Sigmoid colon (tissue), 7 donors: ENCODE data around the gene SHROOM4. TPM values are rescaled to one million over a fixed set of nuclear protein-coding genes. Genes with fewer than 3 reads are reported as not detected.
A peak's percentile ranks its signal among the peaks of the same experiment; 100 is the strongest.

Experiments
- DNase-seq: peaks from one replicate; pipeline ENCODE4 v3.0.0-alpha.2; 2019
- H3K27ac ChIP-seq, 4 donors: fragments of 200-600 bp; sonication (generic); one replicate each; pipeline ENCODE4 v1.5.1; 2016 to 2019; ENCODE audit warnings: mild to moderate bottlenecking in 1 of 4
- H3K27me3 ChIP-seq, 3 donors: fragments of 200-600 bp; sonication (generic); one replicate each; pipeline ENCODE4 v1.5.1; 2019; ENCODE audit warnings: mild to moderate bottlenecking in 1 of 3
- H3K36me3 ChIP-seq, 4 donors: fragments of 200-600 bp; sonication (generic); one replicate each; pipeline ENCODE4 v1.5.1; 2016 to 2019
- H3K4me1 ChIP-seq, 4 donors: fragments of 200-600 bp; sonication (generic); one replicate each; pipeline ENCODE4 v1.5.1; 2017 to 2019
- H3K4me3 ChIP-seq, 4 donors: fragments of 200-600 bp; sonication (generic); one replicate each; pipeline ENCODE4 v1.5.1; 2017 to 2019; ENCODE audit warnings: mild to moderate bottlenecking in 2 of 4, moderate library complexity in 1 of 4
- H3K9me3 ChIP-seq, 4 donors: fragments of 200-600 bp in 3 of 4; sonication (generic) in 3 of 4; one replicate each; pipeline versions ENCODE4 v1.5.1 to v1.6.1; 2013 to 2019
- EP300 ChIP-seq, 4 donors: sonication (generic); formaldehyde crosslinking; IDR thresholded peaks; one replicate each; pipeline ENCODE4 v1.6.1; 2017; ENCODE audit warnings: antibody characterized with exemption in 4 of 4
- POLR2A ChIP-seq, 2 donors: fragments of 450-650 bp; IDR thresholded peaks; one replicate each; pipeline ENCODE4 v1.6.1; 2016; ENCODE audit warnings: antibody characterized with exemption in 2 of 2, mild to moderate bottlenecking in 2 of 2, moderate library complexity in 2 of 2
- POLR2AphosphoS5 ChIP-seq, 4 donors: sonication (generic); formaldehyde crosslinking; IDR thresholded peaks; one replicate each; pipeline ENCODE4 v1.6.1; 2017; ENCODE audit warnings: antibody characterized with exemption in 4 of 4
- WGBS, 2 donors: extraction: QIAGEN DNeasy Blood & Tissue Kit; methylation state at CpG; one replicate each; pipeline ENCODE4 v1.1.7; 2013; 5-methylcytosine and 5-hydroxymethylcytosine counted together
- intact Hi-C: fragments of 100-400 bp; cut with DNase I; formaldehyde crosslinking; loops from one replicate; pipeline ENCODE4 v1.15.1; 2023
- polyA plus RNA-seq, 3 donors: library from polyadenylated mRNA; stranded (reverse); fragments of 200-250 nt; gene quantifications; one replicate each; pipeline ENCODE4 v1.2.3, GENCODE V29; 2013
- total RNA-seq, 4 donors: library from RNA; depleted of rRNA; stranded (reverse); fragments of >200 nt; gene quantifications; one replicate each; pipeline ENCODE4 v1.1.0, GENCODE V29; 2016
- TF ChIP-seq, protein P1 (sequence below), 4 experiments: fragments of 450-650 bp in 3 of 4; fragments of 200-600 bp in 1 of 4; IDR thresholded peaks; one replicate each; pipeline ENCODE4 v1.5.1; 2016 to 2019; ENCODE audit warnings: antibody characterized with exemption in 4 of 4, mild to moderate bottlenecking in 3 of 4, moderate library complexity in 2 of 4
- donor health status: healthy with polysubstance abuse.
- donor health status: Bipolar disorder and iron deficiency.
- donor health status: healthy.

The SHROOM4 gene
- total and polyA plus RNA-seq, 7 donors, result 0.46 to 6.1 (median 3.3) TPM; not detected in 1

GRCh38 chrX:50581405-50581804 lies 232.6 kb downstream of the SHROOM4 start:
- intact Hi-C loops, result loop anchor here (2.0 to 5.0 kb wide), 2 partner anchors 481 to 664 kb away; no protein-coding TSS in a partner anchor
- Histone ChIP-seq H3K36me3 (no peaks in the 10 kb centered on the region), H3K4me3 (no peak overlapping the region), H3K9me3 (no peaks in the 10 kb centered on the region), H3K27me3 (no peaks in the 10 kb centered on the region), H3K4me1 (no peaks in the 10 kb centered on the region), H3K27ac (no peak overlapping the region)
- TF ChIP-seq, protein P1, sequence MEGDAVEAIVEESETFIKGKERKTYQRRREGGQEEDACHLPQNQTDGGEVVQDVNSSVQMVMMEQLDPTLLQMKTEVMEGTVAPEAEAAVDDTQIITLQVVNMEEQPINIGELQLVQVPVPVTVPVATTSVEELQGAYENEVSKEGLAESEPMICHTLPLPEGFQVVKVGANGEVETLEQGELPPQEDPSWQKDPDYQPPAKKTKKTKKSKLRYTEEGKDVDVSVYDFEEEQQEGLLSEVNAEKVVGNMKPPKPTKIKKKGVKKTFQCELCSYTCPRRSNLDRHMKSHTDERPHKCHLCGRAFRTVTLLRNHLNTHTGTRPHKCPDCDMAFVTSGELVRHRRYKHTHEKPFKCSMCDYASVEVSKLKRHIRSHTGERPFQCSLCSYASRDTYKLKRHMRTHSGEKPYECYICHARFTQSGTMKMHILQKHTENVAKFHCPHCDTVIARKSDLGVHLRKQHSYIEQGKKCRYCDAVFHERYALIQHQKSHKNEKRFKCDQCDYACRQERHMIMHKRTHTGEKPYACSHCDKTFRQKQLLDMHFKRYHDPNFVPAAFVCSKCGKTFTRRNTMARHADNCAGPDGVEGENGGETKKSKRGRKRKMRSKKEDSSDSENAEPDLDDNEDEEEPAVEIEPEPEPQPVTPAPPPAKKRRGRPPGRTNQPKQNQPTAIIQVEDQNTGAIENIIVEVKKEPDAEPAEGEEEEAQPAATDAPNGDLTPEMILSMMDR (IDR thresholded peaks at IDR 0.05), result no peak
- no peak for TF ChIP-seq POLR2A (IDR thresholded peaks at IDR 0.05)
- no peak for TF ChIP-seq EP300 (IDR thresholded peaks at IDR 0.05)
- TF ChIP-seq POLR2AphosphoS5 (IDR thresholded peaks at IDR 0.05), result no peak
- no peak for DNase-seq
- WGBS, 2 donors, result 73 to 79% methylated on average over 1 of the region's 1 CpG

GRCh38 chrX:50579955-50580354 lies 234.0 kb downstream of the SHROOM4 start:
- Histone ChIP-seq H3K4me1 (no peaks in the 10 kb centered on the region), H3K4me3 (no peak overlapping the region), H3K27me3 (no peaks in the 10 kb centered on the region), H3K27ac (no peak overlapping the region), H3K9me3 (no peaks in the 10 kb centered on the region), H3K36me3 (no peaks in the 10 kb centered on the region)
- no peak for DNase-seq
- intact Hi-C loops, result loop anchor here (2.0 to 5.0 kb wide), 2 partner anchors 479 to 663 kb away; no protein-coding TSS in a partner anchor
- 0 to 6% methylated on average over 2 of the region's 2 CpGs for WGBS, 2 donors
- no peak for TF ChIP-seq POLR2AphosphoS5 (IDR thresholded peaks at IDR 0.05)
- TF ChIP-seq, protein P1 (IDR thresholded peaks at IDR 0.05), result peak in 3 of 4 experiments; percentile 14 to 33 (median 24)

DNA sequence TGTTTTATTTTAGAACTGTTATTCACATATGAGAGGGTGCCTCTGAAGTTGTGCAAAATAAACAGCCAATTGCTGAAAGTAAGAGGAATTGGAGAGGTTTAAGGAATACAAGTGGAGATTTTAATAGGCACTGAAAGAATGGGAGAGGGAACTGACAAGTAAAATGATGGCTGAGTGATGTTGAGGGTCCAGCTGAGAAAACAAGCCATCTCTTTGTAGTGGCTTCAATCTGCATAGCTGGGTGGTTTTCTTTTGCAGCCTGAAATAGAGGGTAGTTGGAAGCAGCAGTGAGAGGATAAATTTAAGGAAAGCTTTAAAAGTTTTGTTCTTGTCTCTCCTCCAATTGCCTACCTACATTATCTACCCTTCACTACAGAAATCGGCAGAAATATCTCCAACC lies 236.7 kb downstream of the SHROOM4 start:
- no peaks in the 10 kb centered on the region for H3K36me3 ChIP-seq
- H3K4me3 ChIP-seq, result no peak overlapping the region
- DNase-seq, result no peak
- no peaks in the 10 kb centered on the region for H3K9me3 ChIP-seq
- no peaks in the 10 kb centered on the region for H3K4me1 ChIP-seq
- intact Hi-C loops, result no loop called here
- 88 to 90% methylated on average over 1 of the region's 1 CpG for WGBS, 2 donors
- H3K27ac ChIP-seq, result no peak overlapping the region
- no peak for TF ChIP-seq POLR2AphosphoS5 (IDR thresholded peaks at IDR 0.05)
- no peak for TF ChIP-seq EP300 (IDR thresholded peaks at IDR 0.05)
- TF ChIP-seq POLR2A (IDR thresholded peaks at IDR 0.05), result no peak
- TF ChIP-seq, protein P1 (IDR thresholded peaks at IDR 0.05), result no peak
- H3K27me3 ChIP-seq, result no peaks in the 10 kb centered on the region

DNA sequence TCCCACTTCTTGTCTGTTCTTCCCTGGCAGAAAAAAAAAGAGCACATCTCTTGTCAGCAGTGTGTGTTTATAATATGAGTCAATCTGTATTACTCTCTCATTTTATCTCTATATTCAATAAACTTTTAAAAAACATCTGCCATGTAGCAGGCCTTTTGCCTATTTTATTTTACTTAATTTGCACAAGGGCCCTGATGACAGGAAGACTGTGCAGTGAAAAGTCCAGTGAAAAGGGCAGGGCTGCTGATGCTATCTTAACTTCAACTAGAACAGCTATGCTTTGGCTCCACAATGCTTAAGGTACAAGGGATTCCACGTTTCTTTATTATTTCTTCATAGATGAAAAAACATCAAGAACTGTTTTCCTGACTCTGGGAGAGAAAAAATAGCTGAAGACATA lies 246.4 kb downstream of the SHROOM4 start:
- intact Hi-C loops, result no loop called here
- Histone ChIP-seq H3K4me1 (no peaks in the 10 kb centered on the region), H3K9me3 (no peaks in the 10 kb centered on the region), H3K27me3 (peaks cover 0 to 3% (median 0%) of the 10 kb centered on the region in 3 donors), H3K36me3 (no peaks in the 10 kb centered on the region), H3K27ac (no peak overlapping the region), H3K4me3 (no peak overlapping the region)
- TF ChIP-seq, protein P1 (IDR thresholded peaks at IDR 0.05), result no peak
- no peak for TF ChIP-seq POLR2A (IDR thresholded peaks at IDR 0.05)
- no peak for TF ChIP-seq EP300 (IDR thresholded peaks at IDR 0.05)
- no peak for TF ChIP-seq POLR2AphosphoS5 (IDR thresholded peaks at IDR 0.05)
- 23 to 58% methylated on average over 1 of the region's 1 CpG for WGBS, 2 donors
- no peak for DNase-seq

DNA sequence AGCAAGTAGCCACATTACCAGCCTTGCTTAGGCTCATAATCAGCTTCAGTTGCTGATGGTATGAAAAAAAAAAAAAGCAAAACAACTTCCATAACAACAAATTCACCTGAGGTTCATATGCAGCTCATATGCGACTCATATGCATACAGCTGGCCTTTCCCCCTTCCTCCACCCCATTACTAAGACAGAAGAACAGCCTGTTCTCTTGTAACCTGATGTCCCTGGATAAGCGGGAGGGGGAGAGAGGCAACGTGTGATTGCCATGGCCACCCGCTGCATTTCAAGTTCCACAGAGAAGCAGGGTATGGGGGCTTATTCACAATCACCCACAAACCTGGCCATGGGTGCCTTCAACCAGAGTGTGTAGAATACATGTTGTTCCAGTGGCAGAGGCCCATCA lies 248.3 kb downstream of the SHROOM4 start:
- 83 to 86% methylated on average over 4 of the region's 4 CpGs for WGBS, 2 donors
- Histone ChIP-seq H3K27me3 (peaks cover 0 to 3% (median 0%) of the 10 kb centered on the region in 3 donors), H3K9me3 (no peaks in the 10 kb centered on the region), H3K4me3 (no peak overlapping the region), H3K4me1 (no peaks in the 10 kb centered on the region), H3K36me3 (no peaks in the 10 kb centered on the region), H3K27ac (no peak overlapping the region)
- DNase-seq, result no peak
- intact Hi-C loops, result no loop called here
- no peak for TF ChIP-seq POLR2AphosphoS5 (IDR thresholded peaks at IDR 0.05)
- no peak for TF ChIP-seq POLR2A (IDR thresholded peaks at IDR 0.05)
- no peak for TF ChIP-seq EP300 (IDR thresholded peaks at IDR 0.05)
- TF ChIP-seq, protein P1 (IDR thresholded peaks at IDR 0.05), result no peak
